ENCODE results near the gene TNFRSF21.
"Not testable (repeated sequence)": the region's sequence is repeated elsewhere in the genome, so short reads cannot be mapped to it uniquely, and the experiment has no call there.

TNFRSF21 gene

GRCh38 chr6:47342824-47343223, 33.1 kb upstream of the TNFRSF21 start:
- H3K4me1 Mint-ChIP-seq (ENCODE audit: low read depth) = no peaks in the 10 kb centered on the region
- no peaks in the 10 kb centered on the region for H3K36me3 Mint-ChIP-seq (ENCODE audit: low read depth)
- no peak overlapping the region for H3K4me3 Mint-ChIP-seq
- no peak overlapping the region for H3K27ac Mint-ChIP-seq
- H3K27me3 Mint-ChIP-seq (ENCODE audit: low read depth) = no peaks in the 10 kb centered on the region
- no peaks in the 10 kb centered on the region for H3K9me3 Mint-ChIP-seq

- H3K27me3 Mint-ChIP-seq (ENCODE audit: low read depth) = peaks cover 6% of the 10 kb centered on the region
- no peak overlapping the region for H3K27ac Mint-ChIP-seq
- H3K36me3 Mint-ChIP-seq (ENCODE audit: low read depth) = no peaks in the 10 kb centered on the region
- H3K9me3 Mint-ChIP-seq = no peaks in the 10 kb centered on the region
- no peak overlapping the region for H3K4me3 Mint-ChIP-seq
- H3K4me1 Mint-ChIP-seq (ENCODE audit: low read depth) = no peaks in the 10 kb centered on the region
These were observed 27.8 kb upstream of the TNFRSF21 start for GRCh38 chr6:47337519-47337918.

- no peak overlapping the region for H3K27ac Mint-ChIP-seq
- H3K27me3 Mint-ChIP-seq (ENCODE audit: low read depth) = peaks cover 15% of the 10 kb centered on the region
- no peaks in the 10 kb centered on the region for H3K36me3 Mint-ChIP-seq (ENCODE audit: low read depth)
- no peaks in the 10 kb centered on the region for H3K9me3 Mint-ChIP-seq
- H3K4me1 Mint-ChIP-seq (ENCODE audit: low read depth) = no peaks in the 10 kb centered on the region
- no peak overlapping the region for H3K4me3 Mint-ChIP-seq
These were observed 26.6 kb upstream of the TNFRSF21 start for GRCh38 chr6:47336334-47336733.

DNA sequence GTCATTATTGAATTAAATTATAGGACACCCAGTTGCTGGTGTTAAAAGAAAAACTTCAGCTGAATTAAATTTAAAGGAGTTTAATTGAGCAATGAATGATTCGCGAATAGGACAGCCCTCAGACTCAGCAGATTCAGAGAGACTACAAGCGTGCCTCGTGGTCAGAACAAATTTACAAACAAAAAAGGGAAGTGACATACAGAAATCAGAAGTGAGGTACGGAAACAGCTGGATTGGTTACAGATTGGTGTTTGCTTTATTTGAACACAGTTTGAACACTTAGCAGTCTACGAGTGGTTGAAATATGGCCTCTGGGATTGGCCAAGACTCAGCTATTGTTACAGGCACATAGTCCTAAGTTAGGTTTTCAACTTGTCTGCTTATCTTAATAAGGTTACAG, 25.8 kb upstream of the TNFRSF21 start:
- H3K27me3 Mint-ChIP-seq (ENCODE audit: low read depth) = peaks cover 21% of the 10 kb centered on the region
- peaks cover 2% of the 10 kb centered on the region for H3K36me3 Mint-ChIP-seq (ENCODE audit: low read depth)
- peaks cover 3% of the 10 kb centered on the region for H3K9me3 Mint-ChIP-seq
- H3K27ac Mint-ChIP-seq = no peak overlapping the region
- H3K4me1 Mint-ChIP-seq (ENCODE audit: low read depth) = no peaks in the 10 kb centered on the region
- H3K4me3 Mint-ChIP-seq = no peak overlapping the region

DNA sequence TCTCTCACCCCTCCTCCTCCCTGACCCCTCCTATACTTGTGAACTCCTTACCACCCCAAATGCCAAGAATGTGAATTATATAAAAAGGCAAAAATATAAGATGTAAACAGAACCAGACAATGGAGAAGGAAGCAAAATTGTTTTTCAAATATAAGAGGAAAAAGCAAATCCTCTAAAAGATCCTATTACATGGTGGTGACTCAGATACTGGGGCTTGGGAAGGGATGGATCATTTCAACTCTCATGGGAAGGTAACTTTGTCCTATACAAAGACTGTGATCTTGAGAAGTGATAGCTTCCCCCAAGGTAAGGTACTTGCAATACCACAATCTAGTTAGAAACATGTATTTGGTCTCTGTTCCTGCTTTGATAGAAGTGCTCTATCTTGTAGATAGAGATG, 24.6 kb upstream of the TNFRSF21 start:
- Mint-ChIP-seq H3K36me3 (ENCODE audit: low read depth) (peaks cover 2% of the 10 kb centered on the region), H3K4me3 (no peak overlapping the region)

DNA sequence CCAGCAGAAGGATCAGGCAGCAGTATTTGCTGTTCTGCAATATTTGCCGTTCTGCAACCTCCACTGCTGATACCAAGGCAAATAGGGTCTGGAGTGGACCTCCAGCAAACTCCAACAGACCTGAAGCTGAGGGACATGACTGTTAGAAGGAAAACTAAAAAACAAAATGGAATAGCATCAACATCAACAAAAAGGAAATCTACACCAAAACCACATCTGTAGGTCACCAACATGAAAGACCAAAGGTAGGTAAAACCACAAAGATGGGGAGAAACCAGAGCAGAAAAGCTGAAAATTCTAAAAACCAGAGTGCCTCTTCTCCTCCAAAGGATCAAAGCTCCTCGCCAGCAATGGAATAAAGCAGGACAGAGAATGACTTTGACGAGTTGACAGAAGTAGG, 18.9 kb upstream of the TNFRSF21 start:
- H3K9me3 Mint-ChIP-seq; H3K36me3 Mint-ChIP-seq (ENCODE audit: low read depth); H3K4me3 Mint-ChIP-seq; H3K27ac Mint-ChIP-seq; H3K4me1 Mint-ChIP-seq (ENCODE audit: low read depth): not testable (repeated sequence)
- H3K27me3 Mint-ChIP-seq (ENCODE audit: low read depth) = peaks cover 38% of the 10 kb centered on the region

More for the DNA sequence above, 24.6 kb upstream of the TNFRSF21 start:
- H3K27me3 Mint-ChIP-seq (ENCODE audit: low read depth) = peaks cover 28% of the 10 kb centered on the region
- H3K27ac Mint-ChIP-seq = no peak overlapping the region
- no peaks in the 10 kb centered on the region for H3K4me1 Mint-ChIP-seq (ENCODE audit: low read depth)
- H3K9me3 Mint-ChIP-seq = peaks cover 7% of the 10 kb centered on the region

GRCh38 chr6:47328139-47328538, 18.4 kb upstream of the TNFRSF21 start:
- peaks cover 38% of the 10 kb centered on the region for H3K27me3 Mint-ChIP-seq (ENCODE audit: low read depth)
- H3K27ac Mint-ChIP-seq; H3K36me3 Mint-ChIP-seq (ENCODE audit: low read depth); H3K4me1 Mint-ChIP-seq (ENCODE audit: low read depth); H3K9me3 Mint-ChIP-seq; H3K4me3 Mint-ChIP-seq: not testable (repeated sequence)

DNA sequence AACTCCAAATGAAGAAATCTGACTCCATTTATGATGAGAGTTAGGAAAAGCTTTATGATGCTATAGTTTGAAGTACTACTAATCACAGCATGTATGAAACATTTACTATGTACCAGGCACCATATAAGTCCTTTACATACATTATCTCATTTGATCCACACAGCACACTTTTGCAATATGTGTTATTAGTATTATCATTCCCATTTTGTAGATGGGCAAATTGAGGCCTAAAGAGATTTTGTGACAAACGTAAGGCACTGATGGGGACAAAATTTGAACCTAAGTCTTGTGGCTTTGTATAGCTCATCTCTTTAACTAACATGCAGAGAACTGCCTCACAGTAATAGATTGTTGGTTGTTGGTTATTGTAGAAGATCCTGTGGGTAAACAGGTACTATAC, 14.2 kb upstream of the TNFRSF21 start:
- Mint-ChIP-seq H3K27me3 (ENCODE audit: low read depth) (peaks cover 21% of the 10 kb centered on the region), H3K4me3 (no peak overlapping the region), H3K36me3 (ENCODE audit: low read depth) (no peaks in the 10 kb centered on the region), H3K4me1 (ENCODE audit: low read depth) (peaks cover 10% of the 10 kb centered on the region), H3K27ac (no peak overlapping the region), H3K9me3 (no peaks in the 10 kb centered on the region)

- Mint-ChIP-seq H3K36me3 (ENCODE audit: low read depth) (no peaks in the 10 kb centered on the region), H3K27ac (no peak overlapping the region), H3K27me3 (ENCODE audit: low read depth) (peaks cover 21% of the 10 kb centered on the region), H3K9me3 (no peaks in the 10 kb centered on the region), H3K4me3 (no peak overlapping the region), H3K4me1 (ENCODE audit: low read depth) (peaks cover 7% of the 10 kb centered on the region)
These were observed 13.6 kb upstream of the TNFRSF21 start for GRCh38 chr6:47323321-47323720.

DNA sequence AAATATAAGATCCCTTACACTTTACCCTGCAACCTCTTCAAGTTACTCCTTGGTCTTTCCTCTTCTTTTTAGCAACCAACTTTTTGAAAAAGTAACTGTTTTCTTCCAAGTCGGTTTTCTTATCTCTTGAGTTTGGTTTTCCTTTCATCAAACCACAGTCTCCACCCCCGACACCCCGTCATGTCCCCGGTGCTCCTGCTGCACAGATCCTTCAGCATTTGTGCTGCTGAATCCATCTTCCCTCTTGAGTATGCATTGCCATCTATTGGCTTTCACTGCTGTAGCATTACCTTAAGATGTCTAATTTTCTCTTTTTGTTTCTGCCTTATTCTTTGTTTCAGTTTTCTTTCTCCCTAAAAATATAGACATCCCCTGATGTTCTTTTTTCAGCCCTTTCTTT, 11.9 kb upstream of the TNFRSF21 start:
- Mint-ChIP-seq H3K4me3 (peak overlapping the region; percentile 0), H3K27me3 (ENCODE audit: low read depth) (peaks cover 24% of the 10 kb centered on the region), H3K36me3 (ENCODE audit: low read depth) (no peaks in the 10 kb centered on the region), H3K27ac (no peak overlapping the region), H3K9me3 (no peaks in the 10 kb centered on the region), H3K4me1 (ENCODE audit: low read depth) (peaks cover 7% of the 10 kb centered on the region)

DNA sequence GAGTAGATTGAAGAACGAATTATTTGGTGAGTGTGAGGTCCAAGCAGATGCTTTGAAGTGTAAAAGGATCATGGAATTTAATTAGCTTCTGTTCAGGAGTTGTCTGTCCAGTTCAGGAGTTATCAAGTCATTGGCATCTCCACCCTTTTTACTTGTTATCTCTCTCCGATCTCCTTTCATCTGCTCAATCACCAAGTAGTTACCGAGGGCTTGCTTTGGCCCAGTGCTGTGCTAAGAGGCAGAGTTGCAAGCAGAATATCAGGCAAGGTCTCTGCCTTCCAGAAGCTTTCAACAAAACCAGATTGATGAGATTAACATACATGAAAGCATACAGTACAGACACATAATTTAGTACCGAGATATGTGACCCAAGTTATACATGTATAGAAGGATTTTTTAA, 10.2 kb upstream of the TNFRSF21 start:
- Mint-ChIP-seq H3K27ac (no peak overlapping the region), H3K9me3 (no peaks in the 10 kb centered on the region), H3K36me3 (ENCODE audit: low read depth) (no peaks in the 10 kb centered on the region), H3K4me1 (ENCODE audit: low read depth) (peaks cover 7% of the 10 kb centered on the region), H3K4me3 (no peak overlapping the region), H3K27me3 (ENCODE audit: low read depth) (peaks cover 13% of the 10 kb centered on the region)

DNA sequence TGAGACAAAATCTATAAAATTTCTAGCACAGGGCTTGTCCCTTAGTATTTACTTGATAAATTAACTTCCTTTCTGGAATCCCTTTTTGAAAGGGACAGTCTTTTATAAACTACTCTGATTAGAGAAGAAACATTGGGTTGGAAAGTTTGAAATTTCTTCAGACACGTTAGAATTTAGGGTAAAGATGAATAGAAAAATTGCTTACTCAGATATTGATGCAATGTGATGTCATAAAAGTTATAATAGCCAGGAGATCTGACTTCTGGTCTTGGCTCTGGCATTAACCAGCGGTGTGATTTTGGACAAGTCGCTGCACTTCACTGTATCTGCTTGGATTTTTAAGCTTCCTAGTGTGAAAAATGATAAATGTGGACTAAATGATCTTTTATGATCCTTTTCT, 9.7 kb upstream of the TNFRSF21 start:
- no peak overlapping the region for H3K4me3 Mint-ChIP-seq
- H3K4me1 Mint-ChIP-seq (ENCODE audit: low read depth) = peaks cover 7% of the 10 kb centered on the region
- H3K27me3 Mint-ChIP-seq (ENCODE audit: low read depth) = peaks cover 16% of the 10 kb centered on the region
- H3K9me3 Mint-ChIP-seq = no peaks in the 10 kb centered on the region
- no peaks in the 10 kb centered on the region for H3K36me3 Mint-ChIP-seq (ENCODE audit: low read depth)
- no peak overlapping the region for H3K27ac Mint-ChIP-seq

DNA sequence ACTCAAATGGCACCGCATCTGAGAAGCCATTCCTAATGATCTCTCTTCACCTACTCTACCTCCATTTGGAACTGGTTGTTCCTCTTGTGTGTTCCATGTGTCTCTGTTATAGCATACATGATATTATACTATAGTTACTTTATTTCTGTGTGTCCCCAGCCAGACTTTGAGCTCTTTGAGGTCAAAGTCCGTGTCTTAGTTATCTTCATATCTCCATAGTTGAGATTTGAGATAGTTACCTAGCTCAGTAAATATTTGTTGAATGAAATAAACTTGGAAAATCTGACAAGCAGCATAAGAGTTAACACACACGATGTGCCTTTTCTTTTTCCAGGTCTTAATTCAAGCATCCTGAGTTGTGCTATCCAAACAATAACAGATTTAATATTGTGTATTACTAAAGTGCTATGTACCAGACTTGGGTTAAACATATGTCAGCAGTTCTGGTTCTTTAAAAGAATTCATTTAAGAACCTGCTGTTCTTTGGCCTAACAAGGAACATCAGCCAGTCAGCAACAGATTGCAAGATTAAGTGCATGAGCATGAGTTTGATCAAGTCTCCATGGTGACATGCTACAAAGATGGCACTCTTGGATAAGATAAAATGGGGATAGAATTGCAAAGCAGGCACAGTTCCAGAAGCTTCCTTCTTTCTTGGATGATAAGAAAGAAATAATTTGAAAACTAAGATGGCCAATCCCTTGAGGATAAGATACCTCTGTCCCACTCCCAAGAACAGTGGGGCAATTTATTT, 8.7 kb upstream of the TNFRSF21 start:
- H3K27me3 Mint-ChIP-seq (ENCODE audit: low read depth) = peaks cover 18% of the 10 kb centered on the region
- H3K4me1 Mint-ChIP-seq (ENCODE audit: low read depth) = peaks cover 7% of the 10 kb centered on the region

DNA sequence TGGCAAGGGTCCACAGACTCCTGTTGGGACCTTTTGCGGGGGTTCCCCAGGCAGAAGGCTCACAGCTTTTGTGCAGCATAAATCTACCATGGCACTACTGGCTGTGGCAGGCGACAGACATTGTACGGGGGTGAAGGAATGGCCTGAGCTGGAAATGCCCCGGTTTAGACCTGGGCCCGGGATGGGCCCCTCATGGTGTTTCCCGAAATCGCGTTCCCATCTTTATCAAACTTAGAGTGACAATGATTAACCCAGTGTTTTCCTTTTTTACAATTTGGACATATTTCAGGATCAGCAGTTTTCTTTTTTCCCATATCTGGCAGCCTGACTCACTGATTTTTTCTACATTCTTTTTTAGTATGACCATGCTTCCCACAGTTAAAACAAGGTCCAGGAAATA, 5.5 kb upstream of the TNFRSF21 start:
- not testable (repeated sequence) for H3K27ac Mint-ChIP-seq; H3K9me3 Mint-ChIP-seq; H3K36me3 Mint-ChIP-seq (ENCODE audit: low read depth); H3K4me3 Mint-ChIP-seq; H3K4me1 Mint-ChIP-seq (ENCODE audit: low read depth)
- H3K27me3 Mint-ChIP-seq (ENCODE audit: low read depth) = peaks cover 36% of the 10 kb centered on the region

More for the DNA sequence above, 8.7 kb upstream of the TNFRSF21 start:
- H3K9me3 Mint-ChIP-seq = no peaks in the 10 kb centered on the region
- H3K4me3 Mint-ChIP-seq = no peak overlapping the region
- no peak overlapping the region for H3K27ac Mint-ChIP-seq
- H3K36me3 Mint-ChIP-seq (ENCODE audit: low read depth) = no peaks in the 10 kb centered on the region

- Mint-ChIP-seq H3K4me3 (peak overlapping the region; percentile 56), H3K9me3 (no peaks in the 10 kb centered on the region), H3K27ac (no peak overlapping the region), H3K4me1 (ENCODE audit: low read depth) (peaks cover 7% of the 10 kb centered on the region), H3K27me3 (ENCODE audit: low read depth) (peaks cover 65% of the 10 kb centered on the region), H3K36me3 (ENCODE audit: low read depth) (no peaks in the 10 kb centered on the region)
These were observed 401 bp upstream of the TNFRSF21 start for GRCh38 chr6:47310131-47310480.
